HG02571 (cell line): ENCODE data around the gene DIO3.

ENCODE experiments used
- ATAC-seq: cut with Tn5 transposase; IDR thresholded peaks from one replicate; pipeline ENCODE4 v1.9.1; 2021; ENCODE audit warnings: mild to moderate bottlenecking, moderate library complexity; ENCODE audit not compliant: unreplicated experiment

DIO3 gene

GRCh38 chr14:101579372-101580080, 18.2 kb downstream of the DIO3 start:
- ATAC-seq = no peak

GRCh38 chr14:101581806-101582205, 20.5 kb downstream of the DIO3 start:
- no peak for ATAC-seq

- no peak for ATAC-seq
Measured at GRCh38 chr14:101582294-101582693, 21.0 kb downstream of the DIO3 start.

- no peak for ATAC-seq
Measured at GRCh38 chr14:101583006-101583714, 21.9 kb downstream of the DIO3 start.

GRCh38 chr14:101583715-101584054, 22.4 kb downstream of the DIO3 start:
- ATAC-seq = no peak

- no peak for ATAC-seq
Measured at GRCh38 chr14:101584055-101584859, 23.0 kb downstream of the DIO3 start.

- ATAC-seq = no peak
Measured at GRCh38 chr14:101585211-101585610, 23.9 kb downstream of the DIO3 start.

GRCh38 chr14:101586531-101587430, 25.5 kb downstream of the DIO3 start:
- no peak for ATAC-seq

GRCh38 chr14:101587441-101587911, 26.2 kb downstream of the DIO3 start:
- ATAC-seq = no peak

GRCh38 chr14:101588286-101588975, 27.1 kb downstream of the DIO3 start:
- ATAC-seq = no peak

GRCh38 chr14:101588990-101589389, 27.7 kb downstream of the DIO3 start:
- ATAC-seq = no peak

GRCh38 chr14:101589486-101590015, 28.3 kb downstream of the DIO3 start:
- no peak for ATAC-seq

- ATAC-seq = no peak
Measured at GRCh38 chr14:101590062-101590461, 28.8 kb downstream of the DIO3 start.

GRCh38 chr14:101590616-101591015, 29.3 kb downstream of the DIO3 start:
- no peak for ATAC-seq

GRCh38 chr14:101591121-101591520, 29.8 kb downstream of the DIO3 start:
- no peak for ATAC-seq

- no peak for ATAC-seq
Measured at GRCh38 chr14:101591582-101591981, 30.3 kb downstream of the DIO3 start.

GRCh38 chr14:101593411-101594238, 32.3 kb downstream of the DIO3 start:
- ATAC-seq = no peak

GRCh38 chr14:101594511-101595148, 33.3 kb downstream of the DIO3 start:
- ATAC-seq = no peak
